ENCODE results near the gene GDI2. TPM values are rescaled to one million over a fixed set of nuclear protein-coding genes. Genes with fewer than 3 reads are reported as not detected.

The GDI2 gene
- total RNA-seq (2016; rRNA removed; fragmentation: Illumina TruSeq; extraction: Trizol) = 477 and 756 TPM in 2 replicates
- 312 and 326 TPM in 2 replicates for total RNA-seq (2016; cell fraction: cytosol; rRNA removed; fragmentation: Illumina TruSeq; extraction: Trizol; ENCODE audit: low read depth)
- 471 and 770 TPM in 2 replicates for total RNA-seq (2016; cell fraction: insoluble cytoplasmic fraction; rRNA removed; fragmentation: Illumina TruSeq; extraction: Trizol)
- 290 and 338 TPM in 2 replicates for total RNA-seq (2016; cell fraction: membrane; rRNA removed; fragmentation: Illumina TruSeq; extraction: Trizol)
- 188 and 200 TPM in 2 replicates for total RNA-seq (2016; cell fraction: nucleus; rRNA removed; fragmentation: Illumina TruSeq; extraction: Trizol)
- polyA plus RNA-seq (2011; rRNA removed) = 118 and 153 TPM in 2 replicates
- 141 and 159 TPM in 2 replicates for polyA plus RNA-seq (2011; cell fraction: cytosol; rRNA removed)
- polyA plus RNA-seq (2011; cell fraction: nucleus; rRNA removed) = 45.6 and 58.6 TPM in 2 replicates
- polyA plus RNA-seq (2012) = 245 and 302 TPM in 2 replicates
- 68.6 and 71.1 TPM in 2 replicates for polyA plus RNA-seq (2016; cell fraction: cytosol; fragmentation: Illumina TruSeq; extraction: Trizol; ENCODE audit: low read depth)
- polyA plus RNA-seq (2016; cell fraction: insoluble cytoplasmic fraction; fragmentation: Illumina TruSeq; extraction: Trizol; ENCODE audit: low read depth) = 588 and 612 TPM in 2 replicates
- polyA plus RNA-seq (2016; cell fraction: membrane; fragmentation: Illumina TruSeq; extraction: Trizol; ENCODE audit: low read depth) = 141 and 156 TPM in 2 replicates
- polyA plus RNA-seq (2016; cell fraction: nucleus; fragmentation: Illumina TruSeq; extraction: Trizol; ENCODE audit: insufficient read depth, low read depth) = 190 and 195 TPM in 2 replicates
- polyA minus RNA-seq (2011; rRNA and poly(A)+ RNA removed; ENCODE audit: low replicate concordance) = 88.7 and 522 TPM in 2 replicates
- 285 and 334 TPM in 2 replicates for polyA minus RNA-seq (2011; cell fraction: cytosol; rRNA and poly(A)+ RNA removed)
- 112 and 162 TPM in 2 replicates for polyA minus RNA-seq (2011; cell fraction: nucleus; rRNA and poly(A)+ RNA removed)
- Bru-seq, nascent RNA = percentile 97 among the genes with signal in this experiment
- BruChase-seq, experiment 1, labeled RNA remaining after a 6-hour chase = percentile 98 among the genes with signal in this experiment
- percentile 97 among the genes with signal in this experiment for BruChase-seq, experiment 2, labeled RNA remaining after a 2-hour chase
- long read RNA-seq, experiment 1, transcript GDI2-202 (10 exons, 1,408 nt) = minor isoform, 6 of 497 reads
- long read RNA-seq, experiment 1, transcript GDI2-203 (11 exons, 2,412 nt) = major isoform, 417 of 497 reads
- long read RNA-seq, experiment 1, partial matches to known transcripts = 42 of 497 reads
- long read RNA-seq, experiment 1, other reads (novel, unspliced or antisense) = 32 of 497 reads
- long read RNA-seq, experiment 2, transcript GDI2-203 (11 exons, 2,412 nt) = major isoform, 389 of 809 reads
- long read RNA-seq, experiment 2, transcript GDI2-202 (10 exons, 1,408 nt) = minor isoform, 14 of 809 reads
- long read RNA-seq, experiment 2, partial matches to known transcripts = 78 of 809 reads
- long read RNA-seq, experiment 2, other reads (novel, unspliced or antisense) = 328 of 809 reads

DNA sequence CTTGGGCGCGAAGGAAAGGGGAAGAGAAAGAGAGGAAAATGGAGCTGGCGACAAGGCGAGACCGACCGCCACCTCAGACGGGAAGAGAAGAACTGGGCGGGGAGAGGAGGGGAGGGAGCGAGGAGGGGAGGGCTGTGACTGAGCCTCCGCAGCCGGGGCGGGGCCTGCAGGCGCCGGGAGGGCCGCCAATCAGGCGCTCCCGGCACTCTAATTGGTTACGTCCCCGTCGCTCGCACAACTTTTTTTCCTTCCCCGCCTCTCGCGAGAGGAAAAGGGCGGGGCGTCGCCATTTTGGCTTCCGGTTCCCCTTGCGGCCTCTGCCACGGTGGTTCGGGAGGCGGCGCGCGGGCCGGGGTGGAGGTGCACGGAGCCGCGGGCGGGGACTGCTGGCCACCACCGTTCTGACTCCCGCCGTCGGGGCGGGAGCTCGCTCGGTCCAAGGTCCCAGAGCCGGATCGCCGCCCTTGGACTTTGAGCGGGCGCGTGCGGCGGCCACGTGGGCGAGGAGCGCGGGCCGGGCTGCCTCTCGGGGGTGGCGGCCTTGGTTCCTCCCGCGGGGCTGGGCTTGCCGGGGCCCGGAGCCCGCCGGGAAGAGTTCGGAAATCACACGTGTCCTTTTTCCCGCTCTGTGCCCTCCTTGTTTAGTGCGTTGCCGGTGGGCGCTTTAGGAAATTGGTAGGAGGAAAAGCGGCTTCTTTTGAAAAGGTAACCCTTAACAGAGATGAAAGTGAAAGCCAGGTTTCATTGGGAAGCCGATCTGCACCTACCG lies at the start of gene GDI2:
TSS of gene GDI2 (minus strand) at position 94 of the 769 bp plus-strand sequence. CDS start 176 bp downstream, outside the sequence.
- intact Hi-C loops (cut with micrococcal nuclease; ENCODE audit: unreplicated experiment) = loop anchor here (5.0 kb wide), 1 partner anchor 74 kb away; the partner anchor contains the start of gene ANKRD16
- POLR2A ChIA-PET = interaction anchor here (0.7 to 2.3 kb wide), 26 partner anchors 9 to 367 kb away, joined by 3 to 28 read pairs (median 4); partner anchors contain the start of genes ANKRD16, FBH1 and TASOR2
- 1% methylated on average over 29 of the region's 77 CpGs for WGBS (ENCODE audit: low lambda C conversion rate)
- Histone ChIP-seq H3K4me2 (ENCODE audit: low read depth, low read length) (peak within 1 kb of the TSS; percentile 90), H3K9ac (ENCODE audit: insufficient read depth, low read depth, low read length) (peak within 1 kb of the TSS; percentile 99), H3K27ac (ENCODE audit: extremely low read length, insufficient read depth, low read length) (peak within 1 kb of the TSS; percentile 100), H3K4me3 (replicated peaks in 1 of 3; ENCODE audit: insufficient read depth in 1 of 3, low read depth in 2 of 3, low read length in 3 of 3) (peak within 1 kb of the TSS; percentile 89 to 100 (median 97)), H3K79me2 (ENCODE audit: insufficient read depth, low read length) (peaks cover 51% of the 10 kb centered on the region), H3K36me3 (replicated peaks in 1 of 2; ENCODE audit: control insufficient read depth in 1 of 2, insufficient read depth in 2 of 2, low read length in 2 of 2) (no peaks in the 10 kb centered on the region), H3K9me3 (ENCODE audit: low read length) (no peaks in the 10 kb centered on the region), H3K27me3 (ENCODE audit: control insufficient read depth in 1 of 2, insufficient read depth in 2 of 2, low read length in 2 of 2) (peaks cover 0 to 3% of the 10 kb centered on the region in 2 experiments; a peak in 1 of 5 replicates), H2AFZ (ENCODE audit: low read length) (no peak within 1 kb of the TSS), H4K20me1 (ENCODE audit: insufficient read depth, low read length) (peaks cover 41% of the 10 kb centered on the region), H3K4me1 (ENCODE audit: insufficient read depth, low read length) (peaks cover 62% of the 10 kb centered on the region)
- peak; percentile 90 for ATAC-seq
- FAIRE-seq = peak; percentile 43
- peak; percentile 94 for DNase-seq (ENCODE audit: low spot score)
- no TSS peak for BruUV-seq (replicated peaks)
- in situ Hi-C loops (cut with HindIII; ENCODE audit: extremely low pct_ligation_motif_present, low pct_unique_long_range_greater_than_20kb) = loop anchor here (10.0 kb wide), 1 partner anchor 61 kb away; no protein-coding TSS in a partner anchor
- CTCF ChIA-PET (ENCODE audit: low intra/inter-chr PET ratio, low total read pairs) = no interaction called here
- TF ChIP-seq ZZZ3 (CRISPR knock-in tag; IDR thresholded peaks at IDR 0.05; ENCODE audit: borderline replicate concordance) (no peak; the same call in 1 of the 2 replicates), ZNF256 (CRISPR knock-in tag; conservative IDR thresholded peaks at IDR 0.05) (peak; percentile 91), ZNF3 (CRISPR knock-in tag; IDR thresholded peaks at IDR 0.05) (peak; percentile 69; the same call in 1 of the 2 replicates), YY1 (IDR thresholded peaks at IDR 0.05; ENCODE audit: insufficient read depth, insufficient replicate concordance, low read depth, low read length) (peak; percentile 93), EED (CRISPR knock-in tag; IDR thresholded peaks at IDR 0.05) (peak; percentile 85; the same call in 1 of the 2 replicates), ZNF329 (CRISPR knock-in tag; IDR thresholded peaks at IDR 0.05; ENCODE audit: low read depth) (peak; percentile 82), SYNCRIP (IDR thresholded peaks at IDR 0.05; ENCODE audit: insufficient read depth, low read depth, low read length) (no peak)
- TF ChIP-seq, protein P1, sequence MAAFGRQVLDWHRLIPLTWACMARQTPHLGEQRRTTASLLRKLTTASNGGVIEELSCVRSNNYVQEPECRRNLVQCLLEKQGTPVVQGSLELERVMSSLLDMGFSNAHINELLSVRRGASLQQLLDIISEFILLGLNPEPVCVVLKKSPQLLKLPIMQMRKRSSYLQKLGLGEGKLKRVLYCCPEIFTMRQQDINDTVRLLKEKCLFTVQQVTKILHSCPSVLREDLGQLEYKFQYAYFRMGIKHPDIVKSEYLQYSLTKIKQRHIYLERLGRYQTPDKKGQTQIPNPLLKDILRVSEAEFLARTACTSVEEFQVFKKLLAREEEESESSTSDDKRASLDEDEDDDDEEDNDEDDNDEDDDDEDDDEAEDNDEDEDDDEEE (CRISPR knock-in tag; IDR thresholded peaks at IDR 0.05) = peak; percentile 29
- TF ChIP-seq, protein P2, sequence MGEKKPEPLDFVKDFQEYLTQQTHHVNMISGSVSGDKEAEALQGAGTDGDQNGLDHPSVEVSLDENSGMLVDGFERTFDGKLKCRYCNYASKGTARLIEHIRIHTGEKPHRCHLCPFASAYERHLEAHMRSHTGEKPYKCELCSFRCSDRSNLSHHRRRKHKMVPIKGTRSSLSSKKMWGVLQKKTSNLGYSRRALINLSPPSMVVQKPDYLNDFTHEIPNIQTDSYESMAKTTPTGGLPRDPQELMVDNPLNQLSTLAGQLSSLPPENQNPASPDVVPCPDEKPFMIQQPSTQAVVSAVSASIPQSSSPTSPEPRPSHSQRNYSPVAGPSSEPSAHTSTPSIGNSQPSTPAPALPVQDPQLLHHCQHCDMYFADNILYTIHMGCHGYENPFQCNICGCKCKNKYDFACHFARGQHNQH (CRISPR knock-in tag; IDR thresholded peaks at IDR 0.05) = peak; percentile 98
- TF ChIP-seq, protein P3, sequence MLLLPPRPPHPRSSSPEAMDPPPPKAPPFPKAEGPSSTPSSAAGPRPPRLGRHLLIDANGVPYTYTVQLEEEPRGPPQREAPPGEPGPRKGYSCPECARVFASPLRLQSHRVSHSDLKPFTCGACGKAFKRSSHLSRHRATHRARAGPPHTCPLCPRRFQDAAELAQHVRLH (CRISPR knock-in tag; IDR thresholded peaks at IDR 0.05; ENCODE audit: borderline replicate concordance, low read depth) = peak; percentile 72; the same call in 1 of the 2 replicates
- TF ChIP-seq, protein P4, sequence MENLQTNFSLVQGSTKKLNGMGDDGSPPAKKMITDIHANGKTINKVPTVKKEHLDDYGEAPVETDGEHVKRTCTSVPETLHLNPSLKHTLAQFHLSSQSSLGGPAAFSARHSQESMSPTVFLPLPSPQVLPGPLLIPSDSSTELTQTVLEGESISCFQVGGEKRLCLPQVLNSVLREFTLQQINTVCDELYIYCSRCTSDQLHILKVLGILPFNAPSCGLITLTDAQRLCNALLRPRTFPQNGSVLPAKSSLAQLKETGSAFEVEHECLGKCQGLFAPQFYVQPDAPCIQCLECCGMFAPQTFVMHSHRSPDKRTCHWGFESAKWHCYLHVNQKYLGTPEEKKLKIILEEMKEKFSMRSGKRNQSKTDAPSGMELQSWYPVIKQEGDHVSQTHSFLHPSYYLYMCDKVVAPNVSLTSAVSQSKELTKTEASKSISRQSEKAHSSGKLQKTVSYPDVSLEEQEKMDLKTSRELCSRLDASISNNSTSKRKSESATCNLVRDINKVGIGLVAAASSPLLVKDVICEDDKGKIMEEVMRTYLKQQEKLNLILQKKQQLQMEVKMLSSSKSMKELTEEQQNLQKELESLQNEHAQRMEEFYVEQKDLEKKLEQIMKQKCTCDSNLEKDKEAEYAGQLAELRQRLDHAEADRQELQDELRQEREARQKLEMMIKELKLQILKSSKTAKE (CRISPR knock-in tag; IDR thresholded peaks at IDR 0.05; ENCODE audit: borderline replicate concordance) = peak; percentile 71
